Nucleus accumbens (tissue), 56 donors: ENCODE data around the gene EXOC3L2.

Experiments used
- DNase-seq, 56 donors: peaks; one replicate each; lab custom pipeline; 2025; lab: John Stamatoyannopoulos, UW

EXOC3L2 gene

GRCh38 chr19:45186509-45187334 is 58.5 kb downstream of the EXOC3L2 start:
- no peak for DNase-seq

GRCh38 chr19:45184115-45184514 is 61.1 kb downstream of the EXOC3L2 start:
- no peak for DNase-seq

GRCh38 chr19:45182758-45183157 is 62.4 kb downstream of the EXOC3L2 start:
- DNase-seq = no peak

- DNase-seq = no peak
Observed at GRCh38 chr19:45180936-45181335, 64.3 kb downstream of the EXOC3L2 start.

GRCh38 chr19:45179892-45180370 is 65.3 kb downstream of the EXOC3L2 start:
- DNase-seq = no peak

GRCh38 chr19:45179072-45179891 is 65.9 kb downstream of the EXOC3L2 start:
- peak in 12 of 56 donors; percentile 9 to 52 (median 33) for DNase-seq

GRCh38 chr19:45178262-45179071 is 66.7 kb downstream of the EXOC3L2 start, which contains the start of gene BLOC1S3:
Gene BLOC1S3, plus strand, starts transcription at chr19:45178784. Its CDS starts 513 bp downstream, at chr19:45179297.
- peak; percentile 95 to 100 (median 100) for DNase-seq

- DNase-seq = no peak
Observed at GRCh38 chr19:45177817-45178261, 67.4 kb downstream of the EXOC3L2 start, which contains the start of gene TRAPPC6A. Gene TRAPPC6A, minus strand, starts transcription at chr19:45178237. Its CDS starts 19 bp downstream, at chr19:45178218.

- no peak for DNase-seq
Observed at GRCh38 chr19:45175515-45176345, 69.5 kb downstream of the EXOC3L2 start.

- no peak for DNase-seq
Observed at GRCh38 chr19:45173816-45174215, 71.4 kb downstream of the EXOC3L2 start.

- no peak for DNase-seq
Observed at GRCh38 chr19:45172611-45173208, 72.5 kb downstream of the EXOC3L2 start.

GRCh38 chr19:45172173-45172572 is 73.0 kb downstream of the EXOC3L2 start:
- DNase-seq = no peak

GRCh38 chr19:45171211-45171623 is 74.0 kb downstream of the EXOC3L2 start:
- DNase-seq = no peak

- no peak for DNase-seq
Observed at GRCh38 chr19:45170146-45171106, 74.8 kb downstream of the EXOC3L2 start.

- DNase-seq = no peak
Observed at GRCh38 chr19:45169602-45170001, 75.6 kb downstream of the EXOC3L2 start.

- no peak for DNase-seq
Observed at GRCh38 chr19:45168767-45169351, 76.3 kb downstream of the EXOC3L2 start.

- DNase-seq = no peak
Observed at GRCh38 chr19:45166723-45167252, 78.4 kb downstream of the EXOC3L2 start.
